ENCODE measurements around the gene PLB1.
A peak's percentile ranks its signal among the peaks of the same experiment; 100 is the strongest.

Gene PLB1

GRCh38 chr2:28565720-28566295, 69.9 kb downstream of the PLB1 start:
- no peak for DNase-seq

GRCh38 chr2:28566521-28567041, 70.7 kb downstream of the PLB1 start:
- peak; percentile 85 for DNase-seq

GRCh38 chr2:28567061-28567471, 71.2 kb downstream of the PLB1 start:
- DNase-seq, result peak; percentile 48

DNA sequence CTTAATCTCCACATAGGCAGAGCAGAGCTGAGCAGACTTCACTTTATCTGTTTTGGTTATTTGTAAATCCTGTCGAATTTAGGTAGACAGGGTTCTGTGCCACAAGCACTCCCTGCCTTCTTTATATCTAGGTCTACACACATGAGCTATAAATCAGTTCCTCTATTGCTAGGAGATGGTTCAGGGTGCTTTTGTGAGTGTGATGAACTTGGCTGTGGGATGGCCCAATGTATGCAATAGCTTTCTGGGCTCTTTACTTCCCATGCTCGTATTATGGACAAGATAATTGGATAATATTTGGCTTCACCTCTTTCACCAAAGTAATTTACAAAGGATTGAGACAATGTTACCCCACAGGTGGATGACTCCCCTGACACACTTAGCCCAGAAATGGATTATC, 72.2 kb downstream of the PLB1 start:
- no peak for DNase-seq

- no peak for DNase-seq
Measured at GRCh38 chr2:28568533-28568932, 72.7 kb downstream of the PLB1 start.

DNA sequence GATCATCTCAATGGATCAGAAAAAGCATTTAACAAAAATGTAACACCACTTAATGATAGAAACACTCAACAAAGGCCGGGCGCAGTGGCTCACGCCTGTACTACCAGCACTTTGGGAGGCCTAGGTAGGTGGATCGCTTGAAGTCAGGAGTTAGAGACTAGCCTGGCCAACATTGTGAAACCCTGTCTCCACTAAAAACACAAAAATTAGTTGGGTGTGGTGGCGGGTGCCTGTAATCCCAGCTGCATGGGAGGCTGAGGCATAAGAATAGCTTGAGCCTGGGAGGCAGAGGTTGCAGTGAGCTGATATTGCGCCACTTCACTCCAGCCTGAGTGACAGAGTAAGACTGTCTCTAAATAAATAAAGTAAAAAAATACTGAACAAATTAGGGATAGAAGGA, 74.6 kb downstream of the PLB1 start:
- DNase-seq, result no peak

GRCh38 chr2:28576714-28577113, 80.9 kb downstream of the PLB1 start:
- no peak for DNase-seq

DNA sequence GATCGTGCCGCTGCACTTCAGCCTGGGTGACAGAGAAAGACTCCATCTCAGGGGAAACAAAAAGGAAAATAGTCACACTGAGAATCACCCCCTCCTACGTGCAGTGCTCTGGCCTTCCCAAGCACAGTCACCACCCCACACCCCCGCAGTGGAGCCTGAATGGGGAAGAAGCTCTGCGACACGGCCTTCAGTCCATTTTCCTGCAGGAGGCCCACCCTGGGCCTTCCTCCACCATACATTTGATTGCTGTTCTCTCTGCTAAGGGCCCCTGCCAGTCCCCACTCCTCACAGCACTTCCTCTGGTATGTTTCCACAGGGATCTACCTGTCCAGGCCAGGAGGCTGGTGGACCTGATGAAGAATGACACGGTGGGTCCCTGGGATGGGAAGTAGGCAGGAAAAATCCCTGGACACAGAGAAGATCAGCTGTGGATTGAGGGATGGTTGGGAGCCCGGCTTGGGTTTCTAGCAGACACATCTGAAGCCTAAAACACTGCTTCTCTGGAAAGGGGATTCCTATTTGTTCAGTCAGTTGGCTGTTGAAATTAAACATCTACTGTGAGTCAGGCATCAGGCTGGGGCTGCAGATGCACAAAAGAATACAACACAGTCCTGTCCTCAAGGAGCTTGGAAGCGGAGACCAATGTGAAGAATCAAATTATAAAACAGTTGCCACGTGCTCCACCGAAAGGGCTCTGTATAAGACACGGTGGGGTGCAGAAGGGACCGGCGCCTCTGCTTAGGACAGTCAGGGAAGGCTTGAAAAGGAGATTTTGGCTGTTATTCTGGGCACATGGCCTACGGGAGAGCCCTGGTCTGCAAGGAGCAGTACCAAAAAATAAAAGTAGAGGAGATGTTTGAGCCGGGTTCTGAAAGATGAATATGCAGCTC, 82.2 kb downstream of the PLB1 start:
- DNase-seq, result no peak

DNA sequence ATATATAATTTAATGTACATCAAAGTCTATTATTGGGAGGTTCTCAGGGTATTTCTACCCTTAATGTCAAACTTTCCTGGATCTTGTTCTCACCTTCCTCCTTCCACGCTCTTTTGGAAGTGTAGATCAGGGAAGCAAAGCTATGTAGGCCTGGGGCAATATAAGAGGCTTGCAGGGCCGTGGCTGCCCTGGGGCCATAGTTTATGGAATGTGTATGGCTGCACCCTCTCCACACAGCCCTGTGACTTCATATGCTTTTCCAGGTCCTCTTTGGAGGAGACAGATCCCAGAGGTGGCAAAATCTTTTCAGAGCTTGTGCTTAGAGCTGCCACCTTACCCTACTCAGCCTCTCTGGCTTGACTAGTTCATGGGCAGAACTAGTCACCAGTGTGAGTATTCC, 82.9 kb downstream of the PLB1 start:
- DNase-seq, result no peak

DNA sequence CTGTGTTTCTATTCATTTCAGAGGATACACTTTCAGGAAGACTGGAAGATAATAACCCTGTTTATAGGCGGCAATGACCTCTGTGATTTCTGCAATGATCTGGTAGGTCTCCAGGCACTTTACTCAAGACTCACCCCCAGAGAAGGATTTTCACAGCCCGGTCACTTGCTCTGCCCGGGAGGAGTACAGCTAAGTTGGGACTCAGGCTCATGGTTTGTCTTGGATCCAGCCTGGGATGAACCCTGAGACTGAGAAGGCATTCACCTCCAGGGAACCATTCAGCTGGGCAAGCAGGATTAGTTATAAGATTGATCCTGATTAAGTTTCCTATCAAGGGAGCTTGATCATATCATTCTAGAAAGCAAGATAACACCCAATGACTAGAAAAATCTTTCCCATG, 83.7 kb downstream of the PLB1 start:
- no peak for DNase-seq

DNA sequence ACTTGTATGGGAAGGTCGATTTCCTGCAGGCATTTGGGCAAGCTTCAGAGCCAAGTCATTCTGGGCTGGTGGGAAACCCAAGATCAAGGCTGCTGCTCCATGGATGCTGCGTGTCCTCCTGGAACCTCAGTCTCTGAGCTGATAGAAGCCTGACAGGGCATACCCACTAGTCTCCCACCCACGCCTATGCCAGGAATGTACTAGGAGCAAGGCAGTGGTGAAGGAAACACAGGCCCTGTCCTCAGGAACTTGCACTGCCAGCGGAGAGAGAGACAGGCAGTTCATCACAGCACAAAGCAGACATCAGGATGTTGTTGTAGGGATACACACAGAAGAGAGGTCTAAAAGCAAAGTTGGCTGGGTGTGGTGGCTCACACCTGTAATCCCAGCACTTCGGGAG, 84.2 kb downstream of the PLB1 start:
- no peak for DNase-seq

- DNase-seq, result no peak
Measured at GRCh38 chr2:28581312-28581711, 85.5 kb downstream of the PLB1 start.

DNA sequence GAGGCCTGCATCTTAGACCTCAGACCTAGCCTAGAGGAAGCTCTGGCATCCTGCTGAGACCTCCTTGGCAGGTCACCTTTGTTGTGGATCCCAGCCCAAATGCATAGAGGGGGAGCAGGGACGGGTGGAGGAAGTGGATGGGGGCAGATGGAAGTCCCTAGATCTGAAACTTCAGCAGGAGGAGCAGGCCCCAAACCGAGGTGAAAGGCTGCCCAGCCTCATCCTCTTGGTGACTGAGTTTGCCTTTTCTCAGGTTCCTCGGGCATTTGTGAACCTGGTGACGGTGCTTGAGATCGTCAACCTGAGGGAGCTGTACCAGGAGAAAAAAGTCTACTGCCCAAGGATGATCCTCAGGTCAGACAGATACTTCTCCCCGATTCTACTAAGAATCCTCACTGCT, 86.3 kb downstream of the PLB1 start:
- no peak for DNase-seq

GRCh38 chr2:28582595-28582994, 86.7 kb downstream of the PLB1 start:
- DNase-seq, result no peak

DNA sequence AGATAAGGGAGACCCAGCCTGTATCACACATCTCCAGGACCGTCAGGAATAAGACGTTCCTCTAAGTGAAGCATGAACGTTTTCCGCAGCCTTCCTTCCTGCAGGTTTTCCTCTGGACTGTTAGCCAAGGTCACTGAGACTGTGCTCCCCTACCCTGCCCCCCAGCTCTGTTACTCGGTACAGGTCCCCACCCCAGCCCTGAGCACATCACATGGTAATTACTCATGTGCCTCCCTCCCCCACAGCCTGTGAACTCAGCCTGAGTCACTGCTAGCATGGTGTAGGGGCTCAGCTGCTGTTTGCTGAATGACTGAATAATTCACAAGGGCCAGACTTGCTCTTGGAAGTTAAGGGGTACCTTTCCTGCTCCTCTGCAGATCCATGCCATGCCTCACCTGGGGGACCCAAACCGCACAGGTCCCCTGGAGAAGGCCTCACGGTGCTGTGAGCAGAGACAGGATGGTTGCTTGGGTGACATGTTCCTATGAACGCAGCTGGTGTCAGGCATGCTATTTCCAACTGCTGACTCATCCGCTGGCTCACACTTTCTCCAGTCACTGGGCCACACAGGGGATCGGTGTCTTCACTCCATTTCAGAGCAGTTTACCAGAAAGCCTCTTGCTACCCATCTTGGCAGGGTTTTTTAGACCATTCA, 88.2 kb downstream of the PLB1 start:
- no peak for DNase-seq

DNA sequence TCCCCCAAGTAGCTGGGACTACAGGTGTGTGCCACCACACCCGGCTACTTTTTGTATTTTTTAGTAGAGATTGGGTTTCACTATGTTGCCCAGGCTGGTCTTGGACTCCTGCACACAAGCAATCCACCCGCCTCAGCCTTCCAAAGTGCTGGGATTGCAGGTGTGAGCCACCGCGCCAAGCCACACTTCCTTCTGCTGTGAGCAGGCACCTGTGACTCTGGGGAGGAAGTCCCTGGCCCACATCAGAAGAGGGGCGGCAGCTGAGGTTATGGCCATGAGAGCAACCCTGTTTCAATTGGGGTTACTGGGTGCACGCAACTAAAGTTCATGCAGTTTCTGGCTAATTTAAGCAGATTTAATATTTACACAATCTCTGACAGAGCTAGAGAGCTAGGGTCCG, 91.0 kb downstream of the PLB1 start:
- peak; percentile 32 for DNase-seq

- no peak for DNase-seq
Measured at GRCh38 chr2:28587526-28588291, 91.8 kb downstream of the PLB1 start.

GRCh38 chr2:28588292-28588670, 92.4 kb downstream of the PLB1 start:
- DNase-seq, result no peak

- no peak for DNase-seq
Measured at GRCh38 chr2:28589746-28590463, 94.0 kb downstream of the PLB1 start.

GRCh38 chr2:28590496-28591301, 94.8 kb downstream of the PLB1 start:
- no peak for DNase-seq

DNA sequence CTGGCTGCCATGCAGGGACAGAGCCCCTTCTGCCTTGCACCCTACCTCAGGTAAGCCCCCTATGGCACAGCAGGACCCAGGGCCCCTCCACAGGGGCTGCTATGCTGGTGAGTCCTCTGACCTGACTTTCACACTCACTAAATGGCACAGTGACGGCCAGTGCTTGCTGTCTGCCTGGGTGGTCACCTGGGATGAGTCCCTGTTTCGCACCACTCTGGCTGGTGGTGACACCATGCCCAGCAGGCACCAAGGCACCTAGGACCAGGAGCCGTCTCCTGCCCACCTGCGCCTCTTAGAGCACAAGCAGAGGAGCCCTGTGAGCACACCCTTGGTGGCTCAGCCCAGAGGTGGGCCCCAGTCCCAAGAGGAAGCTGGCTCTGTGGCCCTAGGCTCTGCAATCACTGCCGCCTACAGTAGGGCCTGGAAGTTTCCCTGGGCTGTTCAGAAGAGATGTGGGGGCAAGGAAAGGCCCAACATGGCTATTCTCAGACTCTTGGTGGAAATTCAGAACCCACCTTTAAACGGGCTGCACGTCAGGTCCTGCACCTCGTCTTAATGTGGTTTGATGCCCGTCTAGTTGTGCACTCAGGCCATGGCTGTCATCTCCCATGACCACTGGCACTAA, 96.0 kb downstream of the PLB1 start:
- no peak for DNase-seq
